ENCODE measurements around the gene WDR27.

Gene WDR27

GRCh38 chr6:169642455-169642854, 59.4 kb downstream of the WDR27 start:
- DNase-seq (ENCODE audit: insufficient read length, low spot score) (no peak), FAIRE-seq (no peak)

GRCh38 chr6:169641461-169642085, 60.3 kb downstream of the WDR27 start:
- DNase-seq (ENCODE audit: insufficient read length, low spot score): no peak
- FAIRE-seq: no peak

GRCh38 chr6:169640983-169641382, 60.8 kb downstream of the WDR27 start:
- no peak for FAIRE-seq
- DNase-seq (ENCODE audit: insufficient read length, low spot score): no peak

GRCh38 chr6:169640351-169640852, 61.4 kb downstream of the WDR27 start:
- DNase-seq (ENCODE audit: insufficient read length, low spot score): no peak
- no peak for FAIRE-seq

GRCh38 chr6:169639653-169640278, 62.1 kb downstream of the WDR27 start:
- FAIRE-seq (no peak), DNase-seq (ENCODE audit: insufficient read length, low spot score) (no peak)

- FAIRE-seq (no peak), DNase-seq (ENCODE audit: insufficient read length, low spot score) (no peak)
Observed at GRCh38 chr6:169638915-169639314, 62.9 kb downstream of the WDR27 start.

GRCh38 chr6:169638388-169638787, 63.4 kb downstream of the WDR27 start:
- DNase-seq (ENCODE audit: insufficient read length, low spot score): no peak
- no peak for FAIRE-seq

GRCh38 chr6:169635345-169635744, 66.5 kb downstream of the WDR27 start:
- FAIRE-seq (no peak), DNase-seq (ENCODE audit: insufficient read length, low spot score) (no peak)

GRCh38 chr6:169632841-169633240, 69.0 kb downstream of the WDR27 start:
- FAIRE-seq: no peak

GRCh38 chr6:169629256-169629655, 72.6 kb downstream of the WDR27 start:
- FAIRE-seq (no peak), DNase-seq (ENCODE audit: insufficient read length, low spot score) (no peak)

More at GRCh38 chr6:169632841-169633240, 69.0 kb downstream of the WDR27 start:
- DNase-seq (ENCODE audit: insufficient read length, low spot score): no peak

GRCh38 chr6:169627736-169628607, 73.9 kb downstream of the WDR27 start:
- DNase-seq (ENCODE audit: insufficient read length, low spot score): no peak
- FAIRE-seq: no peak

GRCh38 chr6:169626649-169627048, 75.2 kb downstream of the WDR27 start:
- FAIRE-seq (no peak), DNase-seq (ENCODE audit: insufficient read length, low spot score) (no peak)

- no peak for FAIRE-seq
- DNase-seq (ENCODE audit: insufficient read length, low spot score): no peak
Observed at GRCh38 chr6:169626169-169626568, 75.7 kb downstream of the WDR27 start.

- no peak for FAIRE-seq
- DNase-seq (ENCODE audit: insufficient read length, low spot score): no peak
Observed at GRCh38 chr6:169625376-169625775, 76.5 kb downstream of the WDR27 start.

- DNase-seq (ENCODE audit: insufficient read length, low spot score) (no peak), FAIRE-seq (no peak)
Observed at GRCh38 chr6:169624785-169625184, 77.0 kb downstream of the WDR27 start.

GRCh38 chr6:169623975-169624374, 77.9 kb downstream of the WDR27 start:
- DNase-seq (ENCODE audit: insufficient read length, low spot score) (no peak), FAIRE-seq (no peak)

- no peak for FAIRE-seq
- DNase-seq (ENCODE audit: insufficient read length, low spot score): no peak
Observed at GRCh38 chr6:169623343-169623742, 78.5 kb downstream of the WDR27 start.

- FAIRE-seq: no peak
Observed at GRCh38 chr6:169622618-169623017, 79.2 kb downstream of the WDR27 start.

GRCh38 chr6:169621311-169621710, 80.5 kb downstream of the WDR27 start:
- DNase-seq (ENCODE audit: insufficient read length, low spot score) (no peak), FAIRE-seq (no peak)

More at GRCh38 chr6:169622618-169623017, 79.2 kb downstream of the WDR27 start:
- DNase-seq (ENCODE audit: insufficient read length, low spot score): no peak

GRCh38 chr6:169620171-169621130, 81.4 kb downstream of the WDR27 start:
- DNase-seq (ENCODE audit: insufficient read length, low spot score) (no peak), FAIRE-seq (no peak)
